Activated T-cell treated with anti-CD3 and anti-CD28 coated beads, Interleukin-2, amount 50 U/mL, for 24 hours (primary cell): ENCODE data around the gene SDK2.

Experiments
- DNase-seq: peaks from one replicate; pipeline ENCODE4 v3.0.0-alpha.2; 2020
- H3K27ac Mint-ChIP-seq: 2 replicates; pipeline ENCODE4 v1.8.0; 2020; ENCODE audit warnings: mild to moderate bottlenecking, mixed read lengths
- H3K27me3 Mint-ChIP-seq: 2 replicates; pipeline ENCODE4 v1.8.0; 2020; ENCODE audit warnings: mixed read lengths
- H3K36me3 Mint-ChIP-seq: 2 replicates; pipeline ENCODE4 v1.8.0; 2020; ENCODE audit warnings: low read depth, mixed read lengths
- H3K4me1 Mint-ChIP-seq: 2 replicates; pipeline ENCODE4 v1.8.0; 2020; ENCODE audit warnings: low read depth, mixed read lengths
- H3K4me3 Mint-ChIP-seq: 2 replicates; pipeline ENCODE4 v1.8.0; 2020; ENCODE audit warnings: mild to moderate bottlenecking, moderate library complexity, mixed read lengths
- H3K9me3 Mint-ChIP-seq: 2 replicates; pipeline ENCODE4 v1.8.0; 2020; ENCODE audit warnings: mixed read lengths

The SDK2 gene

GRCh38 chr17:73646409-73647300 is 2.4 kb upstream of the SDK2 start:
- peaks cover 20% of the 10 kb centered on the region for H3K27me3 Mint-ChIP-seq
- H3K27ac Mint-ChIP-seq = no peak overlapping the region
- peaks cover 18% of the 10 kb centered on the region for H3K4me1 Mint-ChIP-seq
- H3K9me3 Mint-ChIP-seq = no peaks in the 10 kb centered on the region
- no peaks in the 10 kb centered on the region for H3K36me3 Mint-ChIP-seq
- DNase-seq = no peak
- peak overlapping the region; percentile 7 for H3K4me3 Mint-ChIP-seq

- Mint-ChIP-seq H3K36me3 (no peaks in the 10 kb centered on the region), H3K4me3 (peak overlapping the region; percentile 35), H3K27me3 (peaks cover 21% of the 10 kb centered on the region), H3K27ac (no peak overlapping the region), H3K9me3 (no peaks in the 10 kb centered on the region), H3K4me1 (peaks cover 21% of the 10 kb centered on the region)
- DNase-seq = peak; percentile 69
Measured at GRCh38 chr17:73645050-73645871, 1.0 kb upstream of the SDK2 start.

GRCh38 chr17:73643852-73644144 is 447 bp downstream of the SDK2 start:
- peaks cover 21% of the 10 kb centered on the region for H3K27me3 Mint-ChIP-seq
- H3K36me3 Mint-ChIP-seq = no peaks in the 10 kb centered on the region
- DNase-seq = no peak
- H3K27ac Mint-ChIP-seq = no peak overlapping the region
- peak overlapping the region; percentile 78 for H3K4me3 Mint-ChIP-seq
- no peaks in the 10 kb centered on the region for H3K9me3 Mint-ChIP-seq
- peaks cover 19% of the 10 kb centered on the region for H3K4me1 Mint-ChIP-seq

GRCh38 chr17:73643001-73643851 is 1.0 kb downstream of the SDK2 start:
- DNase-seq = peak; percentile 63
- peaks cover 19% of the 10 kb centered on the region for H3K4me1 Mint-ChIP-seq
- no peaks in the 10 kb centered on the region for H3K36me3 Mint-ChIP-seq
- no peak overlapping the region for H3K27ac Mint-ChIP-seq
- peaks cover 21% of the 10 kb centered on the region for H3K27me3 Mint-ChIP-seq
- H3K4me3 Mint-ChIP-seq = peak overlapping the region; percentile 78
- H3K9me3 Mint-ChIP-seq = no peaks in the 10 kb centered on the region

GRCh38 chr17:73642659-73643000 is 1.6 kb downstream of the SDK2 start:
- no peak for DNase-seq
- H3K9me3 Mint-ChIP-seq = no peaks in the 10 kb centered on the region
- no peaks in the 10 kb centered on the region for H3K36me3 Mint-ChIP-seq
- peak overlapping the region; percentile 70 for H3K4me3 Mint-ChIP-seq
- peaks cover 21% of the 10 kb centered on the region for H3K27me3 Mint-ChIP-seq
- H3K27ac Mint-ChIP-seq = no peak overlapping the region
- peaks cover 19% of the 10 kb centered on the region for H3K4me1 Mint-ChIP-seq

- no peak overlapping the region for H3K27ac Mint-ChIP-seq
- H3K4me3 Mint-ChIP-seq = peak overlapping the region; percentile 8
- peaks cover 21% of the 10 kb centered on the region for H3K27me3 Mint-ChIP-seq
- DNase-seq = peak; percentile 37
- no peaks in the 10 kb centered on the region for H3K9me3 Mint-ChIP-seq
- H3K4me1 Mint-ChIP-seq = peaks cover 19% of the 10 kb centered on the region
- no peaks in the 10 kb centered on the region for H3K36me3 Mint-ChIP-seq
Measured at GRCh38 chr17:73641826-73642600, 2.2 kb downstream of the SDK2 start.

- H3K27me3 Mint-ChIP-seq = peaks cover 13% of the 10 kb centered on the region
- H3K4me3 Mint-ChIP-seq = no peak overlapping the region
- H3K4me1 Mint-ChIP-seq = peaks cover 19% of the 10 kb centered on the region
- no peak for DNase-seq
- H3K27ac Mint-ChIP-seq = no peak overlapping the region
- no peaks in the 10 kb centered on the region for H3K36me3 Mint-ChIP-seq
- no peaks in the 10 kb centered on the region for H3K9me3 Mint-ChIP-seq
Measured at GRCh38 chr17:73640691-73641090, 3.6 kb downstream of the SDK2 start.

GRCh38 chr17:73639932-73640331 is 4.3 kb downstream of the SDK2 start:
- no peaks in the 10 kb centered on the region for H3K36me3 Mint-ChIP-seq

GRCh38 chr17:73639322-73639721 is 4.9 kb downstream of the SDK2 start:
- no peak overlapping the region for H3K27ac Mint-ChIP-seq
- H3K36me3 Mint-ChIP-seq = no peaks in the 10 kb centered on the region
- no peaks in the 10 kb centered on the region for H3K9me3 Mint-ChIP-seq
- no peak overlapping the region for H3K4me3 Mint-ChIP-seq
- H3K27me3 Mint-ChIP-seq = peaks cover 10% of the 10 kb centered on the region
- H3K4me1 Mint-ChIP-seq = peaks cover 19% of the 10 kb centered on the region
- no peak for DNase-seq

More at GRCh38 chr17:73639932-73640331, 4.3 kb downstream of the SDK2 start:
- no peak overlapping the region for H3K4me3 Mint-ChIP-seq
- DNase-seq = no peak
- H3K27ac Mint-ChIP-seq = no peak overlapping the region
- peaks cover 19% of the 10 kb centered on the region for H3K4me1 Mint-ChIP-seq
- peaks cover 10% of the 10 kb centered on the region for H3K27me3 Mint-ChIP-seq
- no peaks in the 10 kb centered on the region for H3K9me3 Mint-ChIP-seq

GRCh38 chr17:73638556-73638955 is 5.7 kb downstream of the SDK2 start:
- Mint-ChIP-seq H3K27me3 (peaks cover 6% of the 10 kb centered on the region), H3K36me3 (no peaks in the 10 kb centered on the region), H3K4me1 (peaks cover 15% of the 10 kb centered on the region), H3K4me3 (no peak overlapping the region), H3K9me3 (no peaks in the 10 kb centered on the region), H3K27ac (no peak overlapping the region)
- DNase-seq = no peak

- Mint-ChIP-seq H3K4me3 (no peak overlapping the region), H3K27ac (no peak overlapping the region), H3K4me1 (peaks cover 13% of the 10 kb centered on the region), H3K9me3 (no peaks in the 10 kb centered on the region), H3K27me3 (peaks cover 6% of the 10 kb centered on the region), H3K36me3 (no peaks in the 10 kb centered on the region)
- no peak for DNase-seq
Measured at GRCh38 chr17:73637866-73638265, 6.4 kb downstream of the SDK2 start.

- Mint-ChIP-seq H3K36me3 (no peaks in the 10 kb centered on the region), H3K27ac (no peak overlapping the region), H3K27me3 (no peaks in the 10 kb centered on the region), H3K9me3 (no peaks in the 10 kb centered on the region), H3K4me1 (peaks cover 7% of the 10 kb centered on the region), H3K4me3 (no peak overlapping the region)
- DNase-seq = no peak
Measured at GRCh38 chr17:73635101-73635817, 9.0 kb downstream of the SDK2 start.

GRCh38 chr17:73634629-73635028 is 9.6 kb downstream of the SDK2 start:
- Mint-ChIP-seq H3K27me3 (no peaks in the 10 kb centered on the region), H3K4me1 (peaks cover 8% of the 10 kb centered on the region), H3K9me3 (no peaks in the 10 kb centered on the region), H3K4me3 (no peak overlapping the region), H3K36me3 (no peaks in the 10 kb centered on the region), H3K27ac (no peak overlapping the region)
- no peak for DNase-seq
